RWPE1 (cell line): ENCODE results near the gene ACTN3.

Source experiments
- CTCF ChIA-PET: fragments of 350-600 bp; sonication (Branson Sonifier 250); formaldehyde crosslinking; extraction: SDS; loops from one replicate; lab custom pipeline; 2021; lab: Yijun Ruan, JAX
- POLR2A ChIA-PET: fragments of 400-600 bp; formaldehyde crosslinking; extraction: SDS; loops from one replicate; lab custom pipeline; 2020; ENCODE audit warnings: antibody characterized with exemption; ENCODE audit not compliant: low non-redundant PET; lab: Yijun Ruan, JAX
- DNase-seq: peaks from one replicate; pipeline ENCODE4 v3.0.0; 2012; ENCODE audit warnings: low spot score
- H3K27ac ChIP-seq: fragments of 450-650 bp; 2 replicates; pipeline ENCODE4 v1.5.1; 2017
- TF ChIP-seq, protein P1 (sequence below): fragments of 450-650 bp; conservative IDR thresholded peaks from 2 replicates; pipeline ENCODE4 v1.5.1; 2017; ENCODE audit warnings: low read depth, mild to moderate bottlenecking

Gene ACTN3

DNA sequence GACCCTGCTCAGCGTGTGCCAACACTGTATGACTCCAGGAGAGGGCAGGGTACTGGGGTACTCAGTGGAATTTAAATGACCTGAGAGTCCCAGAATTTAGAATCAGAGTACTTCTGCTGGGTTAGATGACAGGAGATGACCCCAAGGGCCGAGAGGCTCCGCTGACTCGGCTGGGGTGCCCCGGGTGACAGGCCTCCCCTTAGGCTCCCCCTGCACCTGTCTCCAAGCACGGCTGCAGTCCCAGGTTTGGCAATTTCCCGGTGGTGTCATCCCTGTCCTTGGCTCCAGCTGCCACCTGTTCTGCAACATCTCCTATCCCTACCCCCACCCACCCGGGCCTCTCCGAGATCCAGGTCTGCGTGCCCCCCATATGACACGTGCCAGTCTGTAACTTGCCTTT, 1.3 kb downstream of the ACTN3 start:
- CTCF ChIA-PET: no interaction called here

DNA sequence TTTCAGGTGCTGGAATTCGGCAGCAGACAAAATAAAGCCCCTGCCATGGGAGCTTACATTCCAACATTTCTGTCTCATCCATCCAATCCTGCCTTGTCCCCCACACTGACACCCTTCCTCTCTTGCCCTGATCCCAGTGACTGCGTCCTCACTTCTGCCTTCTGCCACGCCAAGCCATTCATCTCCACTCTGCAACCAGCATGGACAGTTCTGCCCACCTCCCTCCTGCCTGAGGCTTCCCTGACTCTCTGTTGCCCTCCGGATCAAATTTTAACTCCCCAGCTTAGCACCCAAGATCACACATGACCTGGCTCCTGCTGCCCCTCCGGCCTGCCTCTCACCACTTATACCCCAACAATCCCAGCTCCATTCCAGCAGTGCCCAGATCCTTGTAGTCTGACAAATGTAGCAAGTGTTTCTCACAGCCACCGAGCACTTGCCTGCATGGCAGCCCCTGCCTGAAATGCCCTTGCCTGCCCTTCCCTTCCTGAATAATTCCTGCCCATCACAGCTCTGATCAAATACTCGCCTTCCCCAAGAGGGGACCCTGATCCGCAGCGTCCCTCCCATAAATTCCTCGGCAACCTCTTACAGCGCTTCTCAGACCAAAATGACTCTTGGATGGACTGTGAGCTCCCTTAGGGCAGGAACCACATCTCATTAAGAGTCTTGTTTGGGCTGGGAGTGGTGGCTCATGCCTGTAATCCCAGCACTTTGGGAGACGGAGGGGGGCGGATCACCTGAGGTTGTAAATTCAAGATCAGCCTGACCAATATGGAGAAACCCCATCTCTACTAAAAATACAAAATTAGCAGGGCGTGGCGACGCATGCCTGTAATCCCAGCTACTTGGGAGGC, 2.3 kb downstream of the ACTN3 start:
- TF ChIP-seq, protein P1, sequence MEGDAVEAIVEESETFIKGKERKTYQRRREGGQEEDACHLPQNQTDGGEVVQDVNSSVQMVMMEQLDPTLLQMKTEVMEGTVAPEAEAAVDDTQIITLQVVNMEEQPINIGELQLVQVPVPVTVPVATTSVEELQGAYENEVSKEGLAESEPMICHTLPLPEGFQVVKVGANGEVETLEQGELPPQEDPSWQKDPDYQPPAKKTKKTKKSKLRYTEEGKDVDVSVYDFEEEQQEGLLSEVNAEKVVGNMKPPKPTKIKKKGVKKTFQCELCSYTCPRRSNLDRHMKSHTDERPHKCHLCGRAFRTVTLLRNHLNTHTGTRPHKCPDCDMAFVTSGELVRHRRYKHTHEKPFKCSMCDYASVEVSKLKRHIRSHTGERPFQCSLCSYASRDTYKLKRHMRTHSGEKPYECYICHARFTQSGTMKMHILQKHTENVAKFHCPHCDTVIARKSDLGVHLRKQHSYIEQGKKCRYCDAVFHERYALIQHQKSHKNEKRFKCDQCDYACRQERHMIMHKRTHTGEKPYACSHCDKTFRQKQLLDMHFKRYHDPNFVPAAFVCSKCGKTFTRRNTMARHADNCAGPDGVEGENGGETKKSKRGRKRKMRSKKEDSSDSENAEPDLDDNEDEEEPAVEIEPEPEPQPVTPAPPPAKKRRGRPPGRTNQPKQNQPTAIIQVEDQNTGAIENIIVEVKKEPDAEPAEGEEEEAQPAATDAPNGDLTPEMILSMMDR: no peak
- CTCF ChIA-PET: no interaction called here
- H3K27ac ChIP-seq: peak overlapping the region; percentile 4; the same call in 1 of the 2 replicates
- POLR2A ChIA-PET: no interaction called here
- no peak for DNase-seq

More for the DNA sequence above, 1.3 kb downstream of the ACTN3 start:
- TF ChIP-seq, protein P1: no peak
- no peak overlapping the region for H3K27ac ChIP-seq
- DNase-seq: no peak
- POLR2A ChIA-PET: no interaction called here

DNA sequence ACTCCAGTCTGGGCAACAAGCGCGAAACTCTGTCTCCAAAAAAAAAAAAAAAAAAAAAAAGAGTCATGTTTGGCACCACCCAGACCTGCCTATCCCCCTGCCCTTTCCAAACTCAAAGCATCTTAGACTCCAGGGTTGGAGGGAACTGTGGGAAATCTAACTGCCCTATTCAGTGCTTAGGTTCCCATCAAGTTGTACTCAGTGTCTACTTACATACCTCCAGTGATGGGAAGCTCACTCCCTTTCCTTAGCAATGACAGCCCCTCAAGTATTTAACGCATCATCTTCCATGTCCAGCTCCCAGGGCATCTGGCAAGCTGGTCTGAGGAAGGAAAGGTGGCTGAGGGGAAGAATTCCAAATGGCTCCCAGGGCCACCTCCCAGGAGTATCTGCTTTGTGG, 3.0 kb downstream of the ACTN3 start:
- POLR2A ChIA-PET: no interaction called here
- CTCF ChIA-PET: no interaction called here
- no peak for DNase-seq
- TF ChIP-seq, protein P1: no peak
- H3K27ac ChIP-seq: no peak overlapping the region

DNA sequence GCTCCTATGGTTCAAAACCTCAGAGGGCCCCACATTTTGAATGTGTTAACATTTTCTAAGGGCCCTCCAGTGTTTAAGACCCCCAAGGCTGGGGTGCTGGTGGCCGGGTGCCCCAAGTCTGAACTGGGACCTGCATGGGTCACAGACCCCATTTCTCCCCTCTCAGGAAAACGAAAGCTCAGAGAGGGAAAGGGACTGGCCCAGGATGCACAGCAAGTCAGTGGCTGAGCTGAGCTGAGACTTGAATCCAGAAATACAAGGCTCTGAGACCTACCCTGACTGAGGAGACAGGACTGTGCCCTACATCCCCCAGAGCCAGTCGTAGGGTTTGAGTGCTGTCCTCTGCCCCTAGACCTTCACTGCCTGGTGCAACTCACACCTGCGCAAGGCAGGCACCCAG, 4.2 kb downstream of the ACTN3 start:
- ChIA-PET POLR2A (no interaction called here), CTCF (no interaction called here)
- TF ChIP-seq, protein P1: no peak
- DNase-seq: no peak
- H3K27ac ChIP-seq: no peak overlapping the region

DNA sequence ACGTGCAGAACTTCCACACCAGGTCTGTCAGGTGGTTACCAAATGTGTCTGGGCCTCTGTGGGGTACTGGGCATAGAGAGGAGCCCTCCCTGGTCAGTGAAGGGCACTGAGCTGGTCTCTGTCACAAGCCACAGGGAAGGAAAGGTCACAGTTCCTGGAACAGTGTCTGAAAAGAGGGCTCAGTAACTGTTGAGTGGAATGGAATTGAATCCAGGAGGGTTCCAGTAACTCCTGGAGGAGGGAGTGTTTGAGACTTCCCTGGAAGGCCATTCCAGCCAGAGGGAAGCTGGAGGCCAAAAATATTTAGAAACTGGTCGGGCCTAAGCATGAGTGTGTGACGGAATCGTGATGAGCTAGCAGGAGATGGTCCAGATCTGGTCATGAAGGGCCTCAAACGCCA, 7.9 kb downstream of the ACTN3 start:
- ChIA-PET CTCF (no interaction called here), POLR2A (no interaction called here)
- no peak for DNase-seq
- TF ChIP-seq, protein P1: no peak
- H3K27ac ChIP-seq: no peak overlapping the region

DNA sequence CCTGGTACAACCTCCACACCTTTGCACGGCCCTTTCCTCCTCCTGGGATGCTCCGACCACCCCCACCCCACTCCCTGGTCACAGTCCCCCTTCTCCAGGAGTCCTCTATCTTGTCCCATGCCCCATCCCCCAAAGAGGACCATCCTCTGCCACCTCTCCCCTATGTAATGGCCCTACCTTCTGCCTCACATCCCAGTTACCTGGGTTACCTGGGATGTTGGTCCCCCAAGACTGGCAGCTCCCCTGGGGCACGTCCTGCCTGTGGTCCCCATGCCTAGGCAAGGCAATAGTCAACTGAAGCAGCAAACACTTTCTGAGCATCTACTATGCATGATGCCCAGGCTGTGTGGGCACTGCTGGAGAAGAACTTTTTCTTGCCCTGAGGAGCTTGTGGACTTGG, 8.7 kb downstream of the ACTN3 start:
- CTCF ChIA-PET: interaction anchor here (0.6 kb wide), 1 partner anchor 664 kb away, joined by 3 read pairs; no protein-coding TSS in a partner anchor
- POLR2A ChIA-PET: no interaction called here
- no peak for DNase-seq
- H3K27ac ChIP-seq: no peak overlapping the region
- TF ChIP-seq, protein P1: no peak
